Amniotic epithelial cell (primary cell): ENCODE data around the gene LGALS9.

Experiments
- DNase-seq: peaks from one replicate; pipeline ENCODE4 v3.0.0-alpha.2; 2010; ENCODE audit warnings: low read depth

The LGALS9 gene

GRCh38 chr17:27630607-27631410, at the start of gene LGALS9:
TSS of gene LGALS9 (plus strand) at chr17:27631188. CDS start at chr17:27631266, 78 bp downstream.
- peak; percentile 22 for DNase-seq

GRCh38 chr17:27582696-27583095, 48.3 kb upstream of the LGALS9 start:
- no peak for DNase-seq

- DNase-seq: peak; percentile 41
Observed at GRCh38 chr17:27585153-27585681, 45.8 kb upstream of the LGALS9 start.

GRCh38 chr17:27585792-27586191, 45.2 kb upstream of the LGALS9 start:
- DNase-seq: no peak

- DNase-seq: peak; percentile 84
Observed at GRCh38 chr17:27586203-27586721, 44.7 kb upstream of the LGALS9 start.

DNA sequence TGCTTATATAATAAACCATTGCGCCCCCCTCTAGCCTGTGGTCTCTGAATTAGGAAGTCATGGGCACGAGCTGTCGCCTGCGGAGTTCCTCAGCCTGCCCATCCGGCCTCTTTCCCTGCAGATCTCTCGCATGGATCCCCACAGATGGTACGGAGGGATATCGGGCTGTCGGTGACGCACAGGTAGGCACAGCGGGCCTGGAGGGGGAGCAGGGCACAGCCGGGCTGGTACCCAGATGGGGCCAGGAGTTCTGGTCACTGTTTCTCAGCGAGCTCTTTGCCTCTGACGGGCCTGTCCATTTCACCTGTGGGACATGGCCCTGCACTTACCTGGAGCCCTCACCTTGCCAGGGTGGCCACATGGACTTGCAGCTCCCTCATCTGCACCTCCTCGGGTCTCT, 42.6 kb upstream of the LGALS9 start:
- no peak for DNase-seq

GRCh38 chr17:27590864-27591263, 40.1 kb upstream of the LGALS9 start:
- DNase-seq: no peak

- no peak for DNase-seq
Observed at GRCh38 chr17:27591986-27592385, 39.0 kb upstream of the LGALS9 start.

DNA sequence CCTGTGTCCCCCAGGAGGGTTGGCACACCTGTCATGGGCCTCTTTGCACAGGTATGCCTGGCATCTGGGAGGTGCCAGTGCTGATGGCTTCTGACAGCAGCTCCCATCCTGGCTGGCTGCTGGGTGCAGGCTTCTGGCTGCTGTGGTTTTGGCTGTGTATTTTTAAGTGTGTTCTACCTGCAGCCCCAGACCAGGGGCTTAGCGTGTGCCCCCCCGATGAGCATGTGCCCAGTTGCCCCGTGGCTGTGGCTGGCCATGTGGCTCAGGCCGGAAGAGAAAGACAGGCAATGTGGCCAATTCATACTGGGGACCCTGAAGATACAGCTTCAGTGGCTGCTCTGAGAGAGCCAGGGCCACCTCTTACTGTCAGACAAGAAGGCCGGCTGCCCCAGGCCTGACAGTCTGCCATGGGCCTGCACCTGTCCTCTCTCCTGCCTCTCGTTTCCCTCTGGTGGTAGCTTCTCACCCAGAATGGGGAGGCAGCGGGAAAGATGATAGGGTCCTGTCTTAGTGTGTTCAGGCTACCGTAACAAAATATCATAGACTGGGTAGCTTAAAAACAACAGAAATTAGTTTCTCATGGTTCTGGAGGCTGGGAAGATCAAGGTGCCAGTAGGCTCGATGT, 37.6 kb upstream of the LGALS9 start:
- DNase-seq: no peak

GRCh38 chr17:27593857-27594255, 37.1 kb upstream of the LGALS9 start:
- no peak for DNase-seq

DNA sequence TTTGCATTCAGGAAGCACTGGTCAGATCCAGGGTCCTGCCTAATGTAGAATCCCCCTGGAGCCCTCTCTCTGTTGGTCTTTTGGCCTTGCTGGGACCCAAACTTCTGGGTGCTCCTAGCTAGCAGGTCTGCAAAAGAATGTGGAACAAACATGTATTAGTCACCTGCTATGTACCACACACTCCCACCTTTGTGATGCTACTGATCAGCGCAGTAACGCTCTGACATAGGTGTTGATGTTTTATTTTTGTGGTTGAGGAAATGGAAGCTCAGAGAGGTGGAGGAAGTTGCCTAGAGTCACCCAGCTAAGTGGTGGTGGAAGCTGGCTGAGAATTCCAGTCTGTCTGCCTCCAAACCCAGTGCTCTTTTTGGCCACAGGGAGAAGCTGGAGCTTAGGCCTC, 35.8 kb upstream of the LGALS9 start:
- DNase-seq: no peak

DNA sequence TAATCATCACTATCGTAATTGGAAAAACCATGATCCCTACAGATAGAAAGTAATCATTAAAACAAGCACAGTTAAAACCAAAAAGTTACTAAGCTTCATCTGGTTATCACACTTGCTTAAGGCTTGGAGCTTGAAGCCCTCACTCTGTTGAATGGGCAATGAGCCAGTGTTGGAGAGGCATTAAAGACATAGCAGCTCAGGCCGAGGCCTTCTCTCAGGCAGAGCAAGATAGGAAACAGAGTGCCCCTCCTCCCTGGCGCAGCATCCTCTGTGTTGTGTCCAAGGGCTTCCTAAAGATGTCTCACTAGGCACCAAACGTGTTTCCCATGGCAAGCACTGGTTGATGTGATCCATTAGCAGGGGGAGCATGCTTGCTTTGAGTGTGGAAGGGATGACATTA, 34.9 kb upstream of the LGALS9 start:
- peak; percentile 63 for DNase-seq

DNA sequence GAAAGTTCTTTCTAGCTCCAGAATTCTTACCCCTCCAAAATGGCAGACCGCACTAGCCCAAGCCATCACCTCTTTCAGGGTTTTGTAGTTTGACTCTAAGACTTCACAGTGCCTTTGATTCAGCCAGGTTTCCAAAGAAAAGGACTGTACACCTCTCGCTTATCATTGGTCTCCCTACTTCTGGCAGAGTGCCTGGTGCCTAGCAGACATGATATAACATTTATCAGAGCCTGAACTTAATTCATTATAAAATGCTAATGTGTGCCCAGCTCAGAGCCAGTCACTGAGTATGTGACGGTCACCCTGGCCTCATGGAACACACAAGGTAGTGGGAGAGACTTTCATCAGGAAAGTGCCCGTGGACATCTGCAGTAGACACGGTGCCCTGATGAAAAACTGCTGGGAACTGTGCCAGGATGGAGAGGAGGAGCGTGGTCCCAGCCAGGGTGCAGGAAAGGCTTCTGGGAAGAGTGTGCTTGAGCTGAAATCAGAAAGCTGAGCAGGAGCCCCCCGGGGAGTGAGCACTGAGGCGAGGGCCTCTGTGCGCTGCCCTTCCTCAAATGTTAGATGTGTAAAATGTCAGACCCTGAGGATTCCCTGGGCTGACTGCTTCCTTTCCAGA, 34.3 kb upstream of the LGALS9 start:
- no peak for DNase-seq

- DNase-seq: no peak
Observed at GRCh38 chr17:27597188-27597580, 33.8 kb upstream of the LGALS9 start.

GRCh38 chr17:27597783-27598320, 33.1 kb upstream of the LGALS9 start:
- no peak for DNase-seq

DNA sequence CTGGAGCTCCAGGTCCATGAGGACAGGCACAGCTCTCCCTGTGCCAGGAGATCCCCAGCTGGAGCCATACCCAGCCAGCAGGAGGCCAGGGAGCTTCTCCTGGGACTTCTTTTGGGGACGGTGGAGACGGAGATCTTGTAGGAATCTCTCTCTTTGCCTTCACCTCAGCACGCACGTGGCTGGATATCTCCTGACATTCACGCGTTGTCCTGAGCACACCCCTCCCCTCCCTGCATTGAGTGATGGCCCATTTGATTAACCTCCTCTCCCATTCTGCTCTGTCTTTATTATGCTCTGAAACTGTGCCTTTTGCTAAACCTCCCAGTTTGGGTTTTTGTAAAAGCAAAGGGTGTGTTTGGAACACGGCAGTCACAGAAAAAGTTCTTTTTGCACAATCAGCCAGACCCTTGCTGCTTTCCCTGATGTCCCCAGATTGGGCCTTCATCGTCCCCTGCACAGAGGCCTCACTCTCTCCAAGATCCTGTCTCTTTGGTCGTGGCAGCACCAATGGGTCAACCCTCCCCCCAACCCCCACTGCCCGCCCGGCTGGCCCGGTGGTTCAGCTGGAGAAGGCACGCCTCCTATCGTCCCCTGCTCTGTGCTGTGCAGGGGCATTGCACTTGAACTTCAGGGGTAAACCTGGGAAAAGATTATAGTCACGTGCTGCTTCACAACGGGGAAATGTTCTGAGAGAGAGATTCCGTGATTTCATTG, 32.5 kb upstream of the LGALS9 start:
- no peak for DNase-seq

GRCh38 chr17:27600471-27600870, 30.5 kb upstream of the LGALS9 start:
- DNase-seq: no peak

DNA sequence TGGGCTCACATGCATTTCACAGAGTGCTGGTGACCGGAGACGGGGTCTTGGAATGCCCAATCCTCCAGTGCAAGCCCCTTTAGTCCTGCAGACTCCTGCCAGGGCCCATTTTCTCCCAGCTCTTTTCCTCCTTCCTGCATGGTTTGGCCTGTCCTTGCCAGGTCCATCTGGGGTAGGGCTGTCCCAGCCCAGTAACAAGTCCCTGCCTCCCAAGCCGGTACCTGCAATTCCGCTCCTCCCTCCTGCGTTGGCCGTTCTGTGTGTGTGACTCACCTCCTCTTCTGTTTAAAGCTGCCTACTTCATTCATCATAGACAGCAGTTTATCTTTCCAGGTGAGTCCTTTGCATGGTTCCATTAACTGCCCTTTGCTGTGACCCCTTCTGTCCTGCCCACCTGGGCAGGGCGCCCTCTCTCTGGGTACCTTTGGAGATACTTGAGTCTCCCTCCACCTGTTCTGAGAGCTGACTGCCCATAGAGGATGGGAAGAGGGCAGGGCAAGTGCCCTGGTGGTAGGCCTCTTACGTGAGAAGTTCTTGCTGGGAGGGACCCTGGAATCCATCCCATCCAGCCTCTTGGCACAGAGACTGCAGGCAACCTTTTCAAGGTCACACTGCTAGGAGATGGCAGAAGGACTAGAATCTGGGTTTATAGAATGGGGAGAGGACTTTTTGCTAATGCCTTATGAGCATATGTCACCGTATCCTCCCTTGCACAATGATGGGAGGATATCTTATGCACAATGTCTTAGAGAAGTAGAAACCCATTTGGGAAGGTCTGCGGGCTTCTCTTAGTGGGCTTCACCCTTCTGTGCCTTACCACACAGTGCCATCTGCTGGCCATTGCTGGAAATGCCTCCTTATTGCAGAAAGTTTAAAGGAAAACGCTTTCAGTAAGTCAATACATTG, 29.7 kb upstream of the LGALS9 start:
- DNase-seq: peak; percentile 80

GRCh38 chr17:27601975-27602302, 29.0 kb upstream of the LGALS9 start:
- DNase-seq: no peak

DNA sequence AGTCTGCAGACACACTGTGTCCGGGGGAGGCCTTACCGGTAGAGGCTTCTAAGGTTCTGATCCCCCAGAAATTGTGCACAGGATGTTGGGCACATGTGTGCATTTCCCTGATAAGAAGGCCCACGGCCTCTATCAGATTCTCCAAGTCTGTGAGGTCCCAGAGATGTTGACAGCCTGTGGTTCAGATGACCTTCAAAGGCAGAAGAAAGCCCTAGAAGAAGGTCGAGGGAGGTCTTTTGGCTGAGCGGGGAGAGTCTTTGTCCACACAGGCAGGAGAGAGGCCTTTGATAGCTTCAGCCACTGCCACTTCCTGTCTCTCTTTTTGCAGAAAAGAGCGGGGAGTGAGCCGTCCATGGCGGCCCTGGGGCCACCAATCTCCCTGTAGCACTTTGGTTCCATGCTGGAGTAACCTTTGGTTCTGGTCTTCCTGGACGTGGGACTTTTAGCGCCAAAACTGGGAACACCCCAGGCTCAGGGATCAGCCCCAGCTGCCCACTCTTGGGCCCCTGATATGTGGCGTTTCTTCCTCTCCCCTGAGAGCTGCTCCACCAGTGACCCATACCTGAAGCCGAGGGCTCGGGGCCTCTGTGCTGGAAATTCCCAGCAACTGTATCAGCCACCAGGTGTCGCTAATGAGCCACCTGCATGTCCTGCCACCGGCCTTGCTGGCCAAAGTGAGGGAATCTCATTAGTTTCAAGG, 28.1 kb upstream of the LGALS9 start:
- DNase-seq: peak; percentile 49
